Tibial nerve (tissue), 4 donors: ENCODE data around the gene DYNLT5.

Experiments
- CTCF ChIP-seq, 5 experiments: fragments of 200-600 bp in 3 of 5; fragments of 450-650 bp in 2 of 5; sonication (generic) in 3 of 5; IDR thresholded peaks; one replicate each; pipeline ENCODE4 v1.5.1; 2016 to 2019; ENCODE audit warnings: antibody characterized with exemption in 5 of 5, mild to moderate bottlenecking in 3 of 5, moderate library complexity in 2 of 5
- EP300 ChIP-seq, 2 donors: sonication (generic); formaldehyde crosslinking; IDR thresholded peaks; one replicate each; pipeline ENCODE4 v1.6.1; 2017; ENCODE audit warnings: antibody characterized with exemption in 2 of 2, mild to moderate bottlenecking in 1 of 2

- TF ChIP-seq CTCF (IDR thresholded peaks at IDR 0.05) (no peak), EP300 (IDR thresholded peaks at IDR 0.05) (no peak)
Measured at GRCh38 chr1:66779475-66780078, 27.3 kb downstream of the DYNLT5 start.
